Uterus (tissue), 4 donors: ENCODE data around the gene SLC22A17. TPM values are rescaled to one million over a fixed set of nuclear protein-coding genes. Genes with fewer than 3 reads are reported as not detected.
"Not testable (repeated sequence)": the region's sequence is repeated elsewhere in the genome, so short reads cannot be mapped to it uniquely, and the experiment has no call there.

ENCODE experiments used
- DNase-seq, 2 donors: peaks; one replicate each; pipeline ENCODE4 v3.0.0-alpha.2; 2019 to 2020
- H3K27ac ChIP-seq, 2 donors: fragments of 200-600 bp; sonication (generic); 1 replicate in 1 of 2; 2 replicates in 1 of 2; pipeline ENCODE4 v1.5.1; 2016 to 2018
- H3K27me3 ChIP-seq, 2 donors: fragments of 200-600 bp; sonication (generic); one replicate each; pipeline ENCODE4 v1.5.1; 2018 to 2019; ENCODE audit warnings: control low read depth in 1 of 2
- H3K36me3 ChIP-seq, 2 donors: fragments of 200-600 bp; sonication (generic); one replicate each; pipeline ENCODE4 v1.5.1; 2019; ENCODE audit warnings: control low read depth in 1 of 2
- H3K4me1 ChIP-seq, 2 donors: fragments of 200-600 bp; sonication (generic); one replicate each; pipeline ENCODE4 v1.5.1; 2018 to 2019; ENCODE audit warnings: control low read depth in 1 of 2
- H3K4me3 ChIP-seq, 2 donors: fragments of 200-600 bp; sonication (generic); 1 replicate in 1 of 2; 2 replicates in 1 of 2; pipeline ENCODE4 v1.5.1; 2018 to 2019; ENCODE audit warnings: mild to moderate bottlenecking in 1 of 2
- H3K9me3 ChIP-seq, 2 donors: fragments of 200-600 bp; sonication (generic); one replicate each; pipeline ENCODE4 v1.5.1; 2019; ENCODE audit warnings: control low read depth in 1 of 2
- CTCF ChIP-seq, 4 experiments: fragments of 200-600 bp in 2 of 4; fragments of 450-650 bp in 2 of 4; sonication (generic) in 2 of 4; IDR thresholded peaks; one replicate each; pipeline ENCODE4 v1.5.1; 2016 to 2019; ENCODE audit warnings: antibody characterized with exemption in 4 of 4, mild to moderate bottlenecking in 2 of 4, moderate library complexity in 1 of 4
- POLR2A ChIP-seq, 2 donors: fragments of 450-650 bp; IDR thresholded peaks; one replicate each; pipeline ENCODE4 v1.6.1; 2016; ENCODE audit warnings: antibody characterized with exemption in 2 of 2, mild to moderate bottlenecking in 1 of 2, moderate library complexity in 1 of 2
- intact Hi-C: fragments of 100-400 bp; cut with DNase I; formaldehyde crosslinking; loops from one replicate; pipeline ENCODE4 v1.15.1; 2023; ENCODE audit warnings: low total_unique reads
- total RNA-seq, 4 donors: library from RNA; depleted of rRNA in 3 of 4; stranded (reverse); fragments of >200 nt in 3 of 4; gene quantifications; one replicate each; pipeline versions ENCODE4 v1.1.0 to v1.2.4, GENCODE V29; 2014 to 2023
- donor health status: DM: yes; HTN: yes; CAD: no.

The SLC22A17 gene
- total RNA-seq, 4 donors from 2014 or later: 30.6 to 49.4 (median 41.7) TPM

GRCh38 chr14:23398348-23398747 lies 45.7 kb upstream of the SLC22A17 start:
- Histone ChIP-seq H3K27ac (no peak overlapping the region), H3K4me3 (no peak overlapping the region), H3K27me3 (no peaks in the 10 kb centered on the region), H3K36me3 (no peaks in the 10 kb centered on the region), H3K4me1 (no peaks in the 10 kb centered on the region), H3K9me3 (no peaks in the 10 kb centered on the region)
- TF ChIP-seq POLR2A (IDR thresholded peaks at IDR 0.05) (no peak), CTCF (IDR thresholded peaks at IDR 0.05) (no peak)
- DNase-seq: no peak
- intact Hi-C loops: no loop called here

GRCh38 chr14:23396781-23397407 lies 44.2 kb upstream of the SLC22A17 start:
- Histone ChIP-seq H3K27me3 (no peaks in the 10 kb centered on the region), H3K9me3 (no peaks in the 10 kb centered on the region), H3K4me3 (no peak overlapping the region), H3K4me1 (no peaks in the 10 kb centered on the region), H3K36me3 (no peaks in the 10 kb centered on the region), H3K27ac (no peak overlapping the region)
- TF ChIP-seq CTCF (IDR thresholded peaks at IDR 0.05): no peak
- TF ChIP-seq POLR2A (IDR thresholded peaks at IDR 0.05): no peak
- intact Hi-C loops: no loop called here
- no peak for DNase-seq

GRCh38 chr14:23396126-23396525 lies 43.4 kb upstream of the SLC22A17 start:
- intact Hi-C loops: no loop called here
- no peaks in the 10 kb centered on the region for H3K36me3 ChIP-seq
- no peaks in the 10 kb centered on the region for H3K4me1 ChIP-seq
- H3K4me3 ChIP-seq: no peak overlapping the region
- no peak for DNase-seq
- TF ChIP-seq POLR2A (IDR thresholded peaks at IDR 0.05) (no peak), CTCF (IDR thresholded peaks at IDR 0.05) (no peak)
- H3K27ac ChIP-seq: no peak overlapping the region
- no peaks in the 10 kb centered on the region for H3K27me3 ChIP-seq
- no peaks in the 10 kb centered on the region for H3K9me3 ChIP-seq

- Histone ChIP-seq H3K36me3 (no peaks in the 10 kb centered on the region), H3K27me3 (no peaks in the 10 kb centered on the region), H3K4me1 (no peaks in the 10 kb centered on the region), H3K9me3 (no peaks in the 10 kb centered on the region), H3K4me3 (no peak overlapping the region), H3K27ac (no peak overlapping the region)
- no peak for DNase-seq
- intact Hi-C loops: no loop called here
- TF ChIP-seq POLR2A (IDR thresholded peaks at IDR 0.05) (no peak), CTCF (IDR thresholded peaks at IDR 0.05) (no peak)
These were observed 39.9 kb upstream of the SLC22A17 start for GRCh38 chr14:23392613-23393012.

GRCh38 chr14:23389871-23390270 lies 37.2 kb upstream of the SLC22A17 start:
- H3K4me3 ChIP-seq, H3K27ac ChIP-seq, H3K27me3 ChIP-seq, intact Hi-C loops, H3K4me1 ChIP-seq, H3K36me3 ChIP-seq, H3K9me3 ChIP-seq, DNase-seq: not testable (repeated sequence)

GRCh38 chr14:23389396-23389795 lies 36.7 kb upstream of the SLC22A17 start:
- no peak for DNase-seq
- intact Hi-C loops: no loop called here
- Histone ChIP-seq H3K27ac (no peak overlapping the region), H3K27me3 (no peaks in the 10 kb centered on the region), H3K4me3 (no peak overlapping the region), H3K9me3 (no peaks in the 10 kb centered on the region), H3K4me1 (no peaks in the 10 kb centered on the region), H3K36me3 (no peaks in the 10 kb centered on the region)
- no peak for TF ChIP-seq POLR2A (IDR thresholded peaks at IDR 0.05)
- TF ChIP-seq CTCF (IDR thresholded peaks at IDR 0.05): no peak
